Nephron progenitor cell (in vitro differentiated cells): ENCODE data around the gene PHACTR1.
A peak's percentile ranks its signal among the peaks of the same experiment; 100 is the strongest.

Experiments
- DNase-seq: peaks from one replicate; pipeline ENCODE4 v3.0.0; 2021
- H3K27ac Mint-ChIP-seq: 2 replicates; pipeline ENCODE4 v1.8.0; 2021; ENCODE audit warnings: mild to moderate bottlenecking, moderate library complexity, mixed read lengths
- H3K27me3 Mint-ChIP-seq: 2 replicates; pipeline ENCODE4 v1.8.0; 2021; ENCODE audit warnings: mild to moderate bottlenecking, low read depth, mixed read lengths; ENCODE audit not compliant: poor library complexity
- H3K36me3 Mint-ChIP-seq: 2 replicates; pipeline ENCODE4 v1.8.0; 2021; ENCODE audit warnings: low read depth, mixed read lengths
- H3K4me1 Mint-ChIP-seq: 2 replicates; pipeline ENCODE4 v1.8.0; 2021; ENCODE audit warnings: mixed read lengths
- H3K4me3 Mint-ChIP-seq: 2 replicates; pipeline ENCODE4 v1.8.0; 2021; ENCODE audit warnings: mild to moderate bottlenecking, moderate library complexity, mixed read lengths
- H3K9me3 Mint-ChIP-seq: 2 replicates; pipeline ENCODE4 v1.8.0; 2021; ENCODE audit warnings: mild to moderate bottlenecking, moderate library complexity, mixed read lengths
- TF ChIP-seq, protein P1 (sequence below): fragments of 200-600 bp; sonication (generic); IDR thresholded peaks from 2 replicates; pipeline ENCODE4 v1.5.0; 2021; ENCODE audit warnings: antibody characterized with exemption

PHACTR1 gene

DNA sequence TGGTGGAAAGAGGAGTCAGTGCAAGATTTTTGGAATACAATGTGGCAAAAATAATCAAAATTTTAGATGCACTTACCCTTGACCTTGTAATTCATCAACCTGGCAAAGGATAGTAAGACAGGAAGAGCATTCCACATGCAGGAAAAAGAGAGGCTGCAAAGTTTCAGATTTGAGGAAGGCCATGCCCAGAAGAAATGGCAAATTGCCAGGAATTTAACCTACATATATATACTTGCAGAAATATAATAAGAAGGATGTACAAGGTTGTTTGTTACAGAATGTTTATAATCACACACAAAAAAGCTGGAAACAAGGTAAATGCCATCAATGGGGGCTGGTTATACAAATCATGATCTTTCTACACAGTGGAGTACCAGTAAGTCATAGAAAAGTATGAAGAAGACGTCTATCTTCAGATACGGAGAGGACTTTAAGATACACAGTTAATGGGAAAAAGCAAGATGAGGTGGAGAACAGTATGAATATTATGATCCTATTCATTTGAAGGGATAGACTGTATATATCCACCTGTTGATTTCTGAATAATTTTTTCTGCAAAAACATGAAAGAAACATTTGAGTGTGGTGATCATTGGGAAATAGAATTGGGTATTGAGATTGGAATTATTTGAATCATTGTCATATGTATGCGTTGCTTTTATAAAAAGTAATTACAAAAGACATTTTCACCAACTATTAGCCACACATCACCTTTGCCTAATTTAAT lies 358.0 kb downstream of the PHACTR1 start:
- H3K4me3 Mint-ChIP-seq, result no peak overlapping the region
- H3K9me3 Mint-ChIP-seq, result no peaks in the 10 kb centered on the region
- no peaks in the 10 kb centered on the region for H3K36me3 Mint-ChIP-seq
- no peak overlapping the region for H3K27ac Mint-ChIP-seq
- H3K4me1 Mint-ChIP-seq, result peaks cover 60% of the 10 kb centered on the region
- TF ChIP-seq, protein P1, sequence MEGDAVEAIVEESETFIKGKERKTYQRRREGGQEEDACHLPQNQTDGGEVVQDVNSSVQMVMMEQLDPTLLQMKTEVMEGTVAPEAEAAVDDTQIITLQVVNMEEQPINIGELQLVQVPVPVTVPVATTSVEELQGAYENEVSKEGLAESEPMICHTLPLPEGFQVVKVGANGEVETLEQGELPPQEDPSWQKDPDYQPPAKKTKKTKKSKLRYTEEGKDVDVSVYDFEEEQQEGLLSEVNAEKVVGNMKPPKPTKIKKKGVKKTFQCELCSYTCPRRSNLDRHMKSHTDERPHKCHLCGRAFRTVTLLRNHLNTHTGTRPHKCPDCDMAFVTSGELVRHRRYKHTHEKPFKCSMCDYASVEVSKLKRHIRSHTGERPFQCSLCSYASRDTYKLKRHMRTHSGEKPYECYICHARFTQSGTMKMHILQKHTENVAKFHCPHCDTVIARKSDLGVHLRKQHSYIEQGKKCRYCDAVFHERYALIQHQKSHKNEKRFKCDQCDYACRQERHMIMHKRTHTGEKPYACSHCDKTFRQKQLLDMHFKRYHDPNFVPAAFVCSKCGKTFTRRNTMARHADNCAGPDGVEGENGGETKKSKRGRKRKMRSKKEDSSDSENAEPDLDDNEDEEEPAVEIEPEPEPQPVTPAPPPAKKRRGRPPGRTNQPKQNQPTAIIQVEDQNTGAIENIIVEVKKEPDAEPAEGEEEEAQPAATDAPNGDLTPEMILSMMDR, result no peak
- peaks cover 56% of the 10 kb centered on the region for H3K27me3 Mint-ChIP-seq
- no peak for DNase-seq

DNA sequence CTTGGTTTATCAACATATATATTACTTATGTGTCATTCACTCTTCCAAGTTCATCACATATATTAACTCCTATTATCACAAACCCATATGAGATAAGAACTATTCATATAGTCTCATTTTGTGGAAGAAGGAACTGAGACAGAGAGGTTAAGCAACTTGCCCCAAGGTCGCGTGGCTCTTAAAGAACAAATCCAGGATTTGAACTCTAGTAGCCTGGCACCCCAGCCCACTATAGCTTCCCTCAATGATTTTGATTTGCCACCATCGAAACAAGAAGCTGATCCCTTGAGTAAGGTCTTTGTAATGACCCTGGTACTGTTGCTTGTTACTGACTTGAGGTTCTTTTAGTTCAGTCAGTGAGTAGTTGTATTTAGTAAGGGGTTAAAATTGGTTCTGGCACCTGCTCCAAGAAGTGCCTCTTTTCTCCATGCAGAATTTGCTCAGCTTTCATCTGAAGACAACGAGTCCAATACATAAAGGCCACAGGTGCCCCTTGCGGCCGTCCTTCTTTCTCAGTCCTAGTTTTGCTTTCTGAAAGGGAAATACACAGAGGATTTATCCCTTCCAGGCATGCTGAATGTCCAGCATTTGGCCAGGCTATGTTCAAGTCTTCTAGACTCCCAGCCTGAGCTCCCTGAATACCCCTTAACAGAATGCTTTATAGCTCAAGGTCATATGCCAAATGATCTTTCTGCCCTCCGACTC lies 358.7 kb downstream of the PHACTR1 start:
- Mint-ChIP-seq H3K4me3 (no peak overlapping the region), H3K9me3 (no peaks in the 10 kb centered on the region), H3K4me1 (peaks cover 60% of the 10 kb centered on the region), H3K27me3 (peaks cover 58% of the 10 kb centered on the region), H3K27ac (no peak overlapping the region), H3K36me3 (no peaks in the 10 kb centered on the region)
- DNase-seq, result peak; percentile 12
- TF ChIP-seq, protein P1, result no peak

- Mint-ChIP-seq H3K27me3 (peaks cover 53% of the 10 kb centered on the region), H3K4me3 (peak overlapping the region; percentile 27), H3K27ac (peak overlapping the region; percentile 84), H3K4me1 (peaks cover 60% of the 10 kb centered on the region), H3K9me3 (no peaks in the 10 kb centered on the region), H3K36me3 (no peaks in the 10 kb centered on the region)
- TF ChIP-seq, protein P1, result no peak
- no peak for DNase-seq
These were observed 360.0 kb downstream of the PHACTR1 start for GRCh38 chr6:13076575-13076974.

DNA sequence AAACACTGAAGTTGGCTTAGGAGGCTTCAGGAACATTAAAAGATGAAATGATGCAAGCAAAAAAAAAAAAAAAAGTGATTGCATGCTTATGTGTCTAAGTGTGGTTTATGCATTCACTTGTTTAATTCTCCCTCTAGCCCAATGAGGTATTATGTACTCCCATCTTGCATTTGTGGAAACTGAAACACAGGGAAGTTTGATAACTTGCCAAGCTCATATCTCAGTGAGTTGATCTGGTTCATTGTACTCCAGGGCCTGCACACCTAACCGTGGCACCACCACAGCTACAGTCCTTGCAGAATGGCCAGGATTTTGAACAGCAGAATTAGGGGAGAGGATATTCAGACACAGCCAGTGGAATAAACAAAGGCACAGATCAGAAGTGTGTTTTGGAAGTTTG lies 360.6 kb downstream of the PHACTR1 start:
- no peak for DNase-seq
- H3K4me1 Mint-ChIP-seq, result peaks cover 60% of the 10 kb centered on the region
- H3K4me3 Mint-ChIP-seq, result no peak overlapping the region
- no peak overlapping the region for H3K27ac Mint-ChIP-seq
- H3K9me3 Mint-ChIP-seq, result no peaks in the 10 kb centered on the region
- no peaks in the 10 kb centered on the region for H3K36me3 Mint-ChIP-seq
- TF ChIP-seq, protein P1, result no peak
- H3K27me3 Mint-ChIP-seq, result peaks cover 58% of the 10 kb centered on the region

DNA sequence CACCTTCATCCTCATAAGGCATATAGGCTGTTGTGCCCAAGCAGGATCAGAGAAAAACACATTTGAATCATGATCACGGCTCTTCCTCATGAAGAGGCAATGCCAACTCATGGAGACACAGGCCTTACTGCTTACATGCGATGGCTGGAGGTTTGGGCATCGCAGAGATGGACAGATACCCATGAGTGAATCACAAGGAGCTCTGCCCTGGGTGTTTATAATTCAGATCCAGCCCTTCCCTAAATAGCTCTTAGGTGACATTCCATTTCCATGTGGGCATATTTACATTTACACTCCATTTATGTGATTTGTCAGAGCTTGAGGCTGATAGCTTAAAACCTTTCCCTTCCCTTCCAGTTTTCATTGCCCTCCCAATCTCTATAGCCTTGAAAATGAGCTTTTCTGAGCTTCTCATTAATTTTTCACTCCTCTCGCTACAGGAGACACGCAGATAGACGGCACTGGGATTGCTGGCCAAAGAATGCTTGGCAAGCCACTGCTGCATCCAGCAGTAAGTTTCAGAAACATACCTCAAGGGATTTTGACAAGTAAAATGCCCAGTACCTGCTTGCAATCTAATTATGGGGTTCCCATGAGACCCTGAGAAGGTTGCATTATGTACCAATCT lies 362.6 kb downstream of the PHACTR1 start:
- peaks cover 51% of the 10 kb centered on the region for H3K27me3 Mint-ChIP-seq
- H3K4me3 Mint-ChIP-seq, result no peak overlapping the region
- peaks cover 6% of the 10 kb centered on the region for H3K9me3 Mint-ChIP-seq
- H3K4me1 Mint-ChIP-seq, result peaks cover 48% of the 10 kb centered on the region
- no peak for DNase-seq
- H3K27ac Mint-ChIP-seq, result no peak overlapping the region
- H3K36me3 Mint-ChIP-seq, result no peaks in the 10 kb centered on the region
- TF ChIP-seq, protein P1, result no peak
